HEK293 (cell line): Measurements from ENCODE around the gene C5.

ENCODE experiments used
- CTCF ChIP-seq: fragments of 450-650 bp; formaldehyde crosslinking; IDR thresholded peaks from 2 replicates; pipeline ENCODE4 v1.5.1; 2016; ENCODE audit warnings: missing biosample characterization, missing genetic modification characterization
- ZFP69B ChIP-seq: fragments of 450-650 bp; formaldehyde crosslinking; IDR thresholded peaks from 2 replicates; pipeline ENCODE4 v1.5.1; 2016; ENCODE audit warnings: missing biosample characterization, missing genetic modification characterization
- ZNF274 ChIP-seq, 2 experiments: fragments of 200-500 bp in 1 of 2; fragments of 450-650 bp in 1 of 2; sonication (Bioruptor generic) in 1 of 2; formaldehyde crosslinking in 1 of 2; IDR thresholded peaks; 2 replicates each; pipeline versions ENCODE4 v1.5.1 to v1.6.1; 2014 to 2016; ENCODE audit warnings: borderline replicate concordance in 1 of 2, inconsistent platforms in 1 of 2, low read length in 1 of 2, missing biosample characterization in 1 of 2, missing genetic modification characterization in 1 of 2

- TF ChIP-seq ZFP69B (no peak), ZNF274 (IDR thresholded peaks at IDR 0.05; ENCODE audit: low read length) (no peak), ZNF274 (tag by site-specific recombination; IDR thresholded peaks at IDR 0.05; ENCODE audit: borderline replicate concordance) (no peak), CTCF (no peak)
Measured at GRCh38 chr9:120974181-120974580, 75.9 kb downstream of the C5 start.
